Measurements from ENCODE around the gene ESPNL.

Gene ESPNL

DNA sequence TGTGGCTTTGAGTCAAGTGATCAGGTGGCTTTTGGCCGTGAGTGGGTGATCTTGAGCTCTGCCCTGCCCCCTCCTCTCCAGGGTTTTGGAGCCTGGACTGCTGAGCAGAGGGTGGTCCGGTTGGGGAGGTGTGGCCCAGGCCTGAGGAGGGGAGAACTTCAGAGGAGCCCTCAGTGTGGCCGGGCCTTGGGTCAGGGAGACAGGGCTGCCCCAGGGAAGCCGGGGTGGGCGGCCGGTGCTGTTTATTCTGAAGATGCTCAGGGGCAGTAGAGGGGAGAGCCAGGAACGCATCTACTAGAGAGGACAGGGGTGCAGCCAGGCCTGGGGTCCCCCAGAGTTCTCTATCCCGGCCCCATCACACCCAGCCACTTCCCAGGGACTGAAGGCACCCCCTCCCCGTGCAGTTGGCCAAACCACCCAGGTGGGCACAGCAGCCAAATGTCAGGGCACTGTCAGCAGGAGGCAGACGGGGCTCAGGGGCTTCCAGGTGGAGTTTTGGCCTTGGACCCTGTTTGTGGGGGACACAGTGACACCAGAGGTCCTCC lies 59.6 kb downstream of the ESPNL start:
- Histone ChIP-seq H3K9ac (peak overlapping the region in 8 of 11 experiments; percentile 76 to 88 (median 82); a peak in 15 of 22 replicates), H4K20me1 (peaks cover 0 to 26% (median 0%) of the 10 kb centered on the region in 11 experiments; a peak in 5 of 22 replicates), H3K4me1 (peaks cover 21 to 52% (median 42%) of the 10 kb centered on the region in 10 experiments), H3K4me2 (peak overlapping the region; percentile 84 to 98 (median 97)), H3K36me3 (no peaks in the 10 kb centered on the region), H3K27ac (peak overlapping the region in 4 of 11 experiments; percentile 55 to 83 (median 77); a peak in 6 of 22 replicates), H3K4me3 (peak overlapping the region; percentile 55 to 75 (median 66); a peak in 19 of 20 replicates), H3K27me3 (peaks cover 7 to 19% (median 14%) of the 10 kb centered on the region in 11 experiments; a peak in 16 of 22 replicates), H3K9me3 (replicated peaks in 1 of 11) (no peaks in the 10 kb centered on the region)
- TF ChIP-seq Cebpa-rat (IDR thresholded peaks at IDR 0.05): no peak

GRCh38 chr2:238160206-238161129 lies 60.3 kb downstream of the ESPNL start:
- Histone ChIP-seq H3K9me3 (replicated peaks in 1 of 11) (no peaks in the 10 kb centered on the region), H3K4me3 (peak overlapping the region in 8 of 10 experiments; percentile 62 to 75 (median 67); a peak in 16 of 20 replicates)

GRCh38 chr2:238161291-238162051 lies 61.3 kb downstream of the ESPNL start:
- Histone ChIP-seq H3K9me3 (replicated peaks in 1 of 11) (no peaks in the 10 kb centered on the region), H3K4me2 (peak overlapping the region; percentile 84 to 98 (median 97); a peak in 20 of 22 replicates), H3K4me3 (no peak overlapping the region), H3K4me1 (peaks cover 21 to 44% (median 32%) of the 10 kb centered on the region in 10 experiments), H4K20me1 (peaks cover 0 to 32% (median 0%) of the 10 kb centered on the region in 11 experiments; a peak in 8 of 22 replicates), H3K27me3 (peaks cover 7 to 19% (median 14%) of the 10 kb centered on the region in 11 experiments; a peak in 16 of 22 replicates), H3K36me3 (peaks cover 0 to 10% (median under 1%) of the 10 kb centered on the region in 11 experiments; a peak in 8 of 22 replicates), H3K9ac (peak overlapping the region in 8 of 11 experiments; percentile 31 to 88 (median 82); a peak in 7 of 22 replicates), H3K27ac (peak overlapping the region in 4 of 11 experiments; percentile 55 to 83 (median 77); a peak in 6 of 22 replicates)
- no peak for TF ChIP-seq Cebpa-rat (IDR thresholded peaks at IDR 0.05)

More at GRCh38 chr2:238160206-238161129, 60.3 kb downstream of the ESPNL start:
- Histone ChIP-seq H3K27ac (peak overlapping the region in 8 of 11 experiments; percentile 12 to 83 (median 48); a peak in 14 of 22 replicates), H3K4me1 (peaks cover 21 to 46% (median 35%) of the 10 kb centered on the region in 10 experiments), H3K4me2 (peak overlapping the region; percentile 84 to 98 (median 97)), H4K20me1 (peaks cover 0 to 28% (median 0%) of the 10 kb centered on the region in 11 experiments; a peak in 6 of 22 replicates), H3K9ac (peak overlapping the region in 8 of 11 experiments; percentile 31 to 88 (median 82); a peak in 14 of 22 replicates), H3K36me3 (0 out of 22 replicates have a peak, but pooled peaks cover 0 to 1% (median 0%) of the 10 kb centered on the region in 11 experiments), H3K27me3 (peaks cover 7 to 19% (median 14%) of the 10 kb centered on the region in 11 experiments; a peak in 16 of 22 replicates)
- TF ChIP-seq Cebpa-rat (IDR thresholded peaks at IDR 0.05): no peak

DNA sequence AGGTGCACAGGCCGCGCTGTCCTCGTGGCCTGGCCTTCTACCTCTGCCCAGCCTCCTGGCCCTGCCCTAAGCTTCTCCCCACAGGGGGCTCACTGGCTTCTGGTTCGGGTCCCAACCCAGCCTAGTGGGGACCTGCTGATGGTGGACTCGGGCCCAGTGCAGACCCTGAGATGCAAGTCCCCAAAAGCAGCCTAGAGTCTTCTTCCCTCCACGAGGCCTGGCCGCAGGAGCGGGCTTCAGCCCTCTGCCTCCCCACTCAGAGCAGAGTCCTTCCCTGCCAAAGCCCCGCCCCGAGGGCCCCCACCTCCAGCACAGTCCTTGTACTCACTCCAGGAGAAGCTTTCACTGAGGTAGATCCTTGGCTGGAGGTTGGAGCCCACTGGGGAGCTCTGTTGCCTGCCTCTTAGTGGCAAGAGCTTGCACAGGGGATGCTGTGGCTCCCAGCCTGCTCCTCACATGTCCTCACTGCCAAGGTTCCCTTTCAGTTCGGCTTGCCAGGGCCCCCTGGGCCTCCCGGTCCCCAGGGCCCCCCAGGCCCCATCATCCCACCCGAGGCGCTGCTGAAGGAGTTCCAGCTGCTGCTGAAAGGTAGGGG lies 62.2 kb downstream of the ESPNL start:
- no peak for TF ChIP-seq Cebpa-rat (IDR thresholded peaks at IDR 0.05)
- peaks cover 0 to 36% (median 0%) of the 10 kb centered on the region in 11 experiments; a peak in 8 of 22 replicates for H4K20me1 ChIP-seq

DNA sequence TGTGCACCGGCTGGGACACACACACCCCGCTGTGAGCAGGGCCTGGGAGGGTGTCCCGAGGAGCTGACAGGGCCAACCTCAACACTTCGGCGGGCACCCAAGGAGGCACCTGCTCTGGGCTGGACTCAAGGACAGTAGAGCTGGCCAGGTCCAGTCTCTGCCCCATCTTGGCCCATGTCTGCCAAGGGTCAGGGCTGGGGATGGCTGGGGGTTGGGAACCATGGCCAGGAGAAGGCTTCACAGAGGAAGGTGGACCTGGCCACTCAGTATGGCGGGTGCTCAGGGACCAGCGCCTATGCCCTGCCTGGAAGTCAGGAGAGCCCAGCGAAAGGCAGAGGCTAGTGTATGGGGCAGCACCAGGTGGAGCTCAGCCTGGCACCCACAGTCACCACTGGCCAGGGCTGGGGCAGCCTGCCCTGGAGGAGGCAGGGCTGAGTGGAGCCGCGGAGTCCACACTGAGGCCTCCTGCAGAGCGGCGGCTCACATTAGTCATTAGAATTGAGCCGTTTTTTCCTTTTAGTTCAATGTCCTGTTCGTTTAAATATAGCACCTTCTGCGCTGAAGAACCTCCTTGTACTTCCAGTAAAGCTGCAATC lies 62.8 kb downstream of the ESPNL start:
- Histone ChIP-seq H3K27me3 (peaks cover 7 to 19% (median 14%) of the 10 kb centered on the region in 11 experiments; a peak in 16 of 22 replicates), H3K27ac (no peak overlapping the region), H3K4me1 (peaks cover 21 to 50% (median 35%) of the 10 kb centered on the region in 10 experiments), H3K4me2 (peak overlapping the region in 2 of 11 experiments; percentile 11 to 97; a peak in 3 of 22 replicates), H4K20me1 (peaks cover 0 to 36% (median 0%) of the 10 kb centered on the region in 11 experiments; a peak in 8 of 22 replicates), H3K36me3 (peaks cover 5 to 25% (median 15%) of the 10 kb centered on the region in 11 experiments), H3K4me3 (no peak overlapping the region), H3K9ac (peak overlapping the region in 1 of 11 experiments; percentile 44; a peak in 1 of 22 replicates), H3K9me3 (replicated peaks in 1 of 11) (no peaks in the 10 kb centered on the region)
- no peak for TF ChIP-seq Cebpa-rat (IDR thresholded peaks at IDR 0.05)

More for the DNA sequence above, 62.2 kb downstream of the ESPNL start:
- Histone ChIP-seq H3K36me3 (peaks cover 0 to 19% (median 9%) of the 10 kb centered on the region in 11 experiments; a peak in 19 of 22 replicates), H3K4me3 (no peak overlapping the region), H3K27ac (peak overlapping the region in 2 of 11 experiments; percentile 8 to 22; a peak in 2 of 22 replicates), H3K4me2 (peak overlapping the region in 3 of 11 experiments; percentile 11 to 98 (median 97); a peak in 3 of 22 replicates), H3K9me3 (replicated peaks in 1 of 11) (no peaks in the 10 kb centered on the region), H3K9ac (peak overlapping the region in 2 of 11 experiments; percentile 9 to 44; a peak in 1 of 22 replicates), H3K4me1 (peaks cover 21 to 45% (median 32%) of the 10 kb centered on the region in 10 experiments), H3K27me3 (peaks cover 7 to 19% (median 14%) of the 10 kb centered on the region in 11 experiments; a peak in 16 of 22 replicates)

DNA sequence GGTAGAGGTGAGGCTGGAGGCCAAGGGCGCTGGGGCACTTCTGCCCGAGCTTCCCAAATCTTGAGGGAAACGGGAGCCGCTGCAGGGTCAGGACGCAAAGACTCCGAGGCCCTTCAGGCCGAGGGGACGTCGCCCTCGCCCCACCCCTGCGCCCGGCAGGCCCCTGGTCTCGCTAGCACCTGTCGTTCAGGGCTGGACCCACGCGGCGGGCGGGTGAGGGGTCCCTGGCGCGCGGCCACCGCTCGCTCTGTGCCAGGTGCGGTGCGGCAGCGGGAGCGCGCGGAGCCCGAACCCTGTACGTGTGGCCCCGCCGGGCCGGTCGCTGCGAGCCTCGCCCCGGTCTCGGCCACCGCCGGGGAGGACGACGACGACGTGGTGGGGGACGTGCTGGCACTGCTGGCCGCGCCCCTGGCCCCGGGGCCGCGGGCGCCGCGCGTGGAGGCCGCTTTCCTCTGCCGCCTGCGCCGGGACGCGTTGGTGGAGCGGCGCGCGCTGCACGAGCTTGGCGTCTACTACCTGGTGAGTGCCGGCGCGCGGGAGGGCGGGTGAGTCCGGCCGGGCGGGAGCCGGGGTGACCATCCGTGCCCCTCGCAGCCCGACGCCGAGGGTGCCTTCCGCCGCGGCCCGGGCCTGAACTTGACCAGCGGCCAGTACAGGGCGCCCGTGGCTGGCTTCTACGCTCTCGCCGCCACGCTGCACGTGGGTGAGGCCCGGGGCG lies 63.5 kb downstream of the ESPNL start:
- peaks cover 21 to 57% (median 42%) of the 10 kb centered on the region in 10 experiments for H3K4me1 ChIP-seq
- no peak for TF ChIP-seq Cebpa-rat (IDR thresholded peaks at IDR 0.05)
- H3K9ac ChIP-seq: no peak overlapping the region
- H3K36me3 ChIP-seq: peaks cover 12 to 31% (median 22%) of the 10 kb centered on the region in 11 experiments
- H3K4me2 ChIP-seq: no peak overlapping the region
- no peak overlapping the region for H3K4me3 ChIP-seq
- H3K27me3 ChIP-seq: peaks cover 7 to 19% (median 14%) of the 10 kb centered on the region in 11 experiments; a peak in 16 of 22 replicates
- H3K27ac ChIP-seq: no peak overlapping the region
- H4K20me1 ChIP-seq: peaks cover 0 to 32% (median 0%) of the 10 kb centered on the region in 11 experiments; a peak in 7 of 22 replicates
- H3K9me3 ChIP-seq (replicated peaks in 1 of 11): no peaks in the 10 kb centered on the region
